Measurements from ENCODE around the gene LCLAT1. TPM values are rescaled to one million over a fixed set of nuclear protein-coding genes. Genes with fewer than 3 reads are reported as not detected.

The LCLAT1 gene
- total RNA-seq, 2 donors from 2014 or later: 14.8 to 43.9 TPM

GRCh38 chr2:30675758-30676157 lies 228.7 kb downstream of the LCLAT1 start:
- ATAC-seq (ENCODE audit: insufficient number of reproducible peaks, low FRiP score, low read depth) (no peak), DNase-seq (ENCODE audit: low spot score) (no peak)

DNA sequence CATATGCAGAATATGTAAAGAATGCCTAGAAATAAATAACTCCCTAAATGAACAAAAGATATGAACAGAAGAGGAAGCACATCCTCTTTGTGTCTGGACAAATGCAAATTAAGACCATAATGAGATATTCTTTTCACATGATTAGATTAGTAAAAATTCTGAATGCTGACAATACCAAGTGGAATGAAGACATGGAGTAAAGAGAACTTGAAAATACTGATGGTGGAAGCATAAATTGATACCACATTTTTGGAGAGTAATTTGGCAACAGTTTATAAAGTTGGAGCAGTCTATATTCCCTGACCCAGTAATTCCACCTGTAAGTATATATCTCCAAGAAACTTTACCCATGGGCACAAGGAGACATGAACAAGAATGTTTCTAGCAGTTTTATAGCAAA lies 230.2 kb downstream of the LCLAT1 start:
- Histone ChIP-seq H3K36me3 (no peaks in the 10 kb centered on the region), H3K4me1 (ENCODE audit: control insufficient read depth in 1 of 2, low read depth in 2 of 2) (no peaks in the 10 kb centered on the region), H3K4me3 (no peak overlapping the region), H3K27me3 (replicated peaks; ENCODE audit: insufficient read depth) (no peaks in the 10 kb centered on the region), H3K9me3 (no peaks in the 10 kb centered on the region), H3K27ac (no peak overlapping the region)
- TF ChIP-seq CTCF (IDR thresholded peaks at IDR 0.05): no peak
- ATAC-seq (ENCODE audit: insufficient number of reproducible peaks, low FRiP score, low read depth) (no peak), DNase-seq (ENCODE audit: low spot score) (no peak)

More at GRCh38 chr2:30675758-30676157, 228.7 kb downstream of the LCLAT1 start:
- no peak overlapping the region for H3K4me3 ChIP-seq
- H3K36me3 ChIP-seq: no peaks in the 10 kb centered on the region
- TF ChIP-seq CTCF (IDR thresholded peaks at IDR 0.05): no peak
- no peaks in the 10 kb centered on the region for H3K9me3 ChIP-seq
- no peak overlapping the region for H3K27ac ChIP-seq
- no peaks in the 10 kb centered on the region for H3K27me3 ChIP-seq (replicated peaks; ENCODE audit: insufficient read depth)
- H3K4me1 ChIP-seq (ENCODE audit: control insufficient read depth in 1 of 2, low read depth in 2 of 2): no peaks in the 10 kb centered on the region

DNA sequence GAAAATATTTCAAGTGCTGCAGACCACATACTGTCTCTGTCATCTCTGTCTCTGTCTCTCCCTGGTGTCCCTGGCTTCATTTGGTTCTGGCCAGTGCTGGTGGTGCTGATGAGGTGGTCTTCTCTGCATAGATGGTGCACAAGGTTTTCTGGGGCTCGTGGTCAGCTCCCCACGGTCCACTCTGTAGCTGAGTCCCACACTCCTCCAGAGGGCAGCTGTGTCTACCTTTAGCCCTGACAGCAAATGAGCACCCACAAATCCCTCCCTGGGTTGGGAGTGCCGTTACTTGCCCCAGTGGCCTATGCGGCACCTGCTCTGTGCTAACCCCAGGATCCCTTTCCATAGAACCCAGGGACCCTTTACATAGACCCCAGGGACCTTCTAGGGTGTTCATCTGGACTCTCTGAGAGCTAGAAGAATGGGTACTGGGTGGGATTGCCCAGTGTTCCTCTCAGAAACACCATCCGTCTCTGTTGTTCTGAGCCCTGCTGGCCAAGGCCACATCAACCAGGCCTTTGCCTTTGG lies 230.9 kb downstream of the LCLAT1 start:
- ATAC-seq (ENCODE audit: insufficient number of reproducible peaks, low FRiP score, low read depth) (no peak), DNase-seq (ENCODE audit: low spot score) (no peak)
- H3K4me1 ChIP-seq (ENCODE audit: control insufficient read depth in 1 of 2, low read depth in 2 of 2): no peaks in the 10 kb centered on the region
- no peaks in the 10 kb centered on the region for H3K36me3 ChIP-seq
- no peak for TF ChIP-seq CTCF (IDR thresholded peaks at IDR 0.05)
- H3K4me3 ChIP-seq: no peak overlapping the region
- no peaks in the 10 kb centered on the region for H3K9me3 ChIP-seq
- H3K27me3 ChIP-seq (replicated peaks; ENCODE audit: insufficient read depth): no peaks in the 10 kb centered on the region
- H3K27ac ChIP-seq: no peak overlapping the region

DNA sequence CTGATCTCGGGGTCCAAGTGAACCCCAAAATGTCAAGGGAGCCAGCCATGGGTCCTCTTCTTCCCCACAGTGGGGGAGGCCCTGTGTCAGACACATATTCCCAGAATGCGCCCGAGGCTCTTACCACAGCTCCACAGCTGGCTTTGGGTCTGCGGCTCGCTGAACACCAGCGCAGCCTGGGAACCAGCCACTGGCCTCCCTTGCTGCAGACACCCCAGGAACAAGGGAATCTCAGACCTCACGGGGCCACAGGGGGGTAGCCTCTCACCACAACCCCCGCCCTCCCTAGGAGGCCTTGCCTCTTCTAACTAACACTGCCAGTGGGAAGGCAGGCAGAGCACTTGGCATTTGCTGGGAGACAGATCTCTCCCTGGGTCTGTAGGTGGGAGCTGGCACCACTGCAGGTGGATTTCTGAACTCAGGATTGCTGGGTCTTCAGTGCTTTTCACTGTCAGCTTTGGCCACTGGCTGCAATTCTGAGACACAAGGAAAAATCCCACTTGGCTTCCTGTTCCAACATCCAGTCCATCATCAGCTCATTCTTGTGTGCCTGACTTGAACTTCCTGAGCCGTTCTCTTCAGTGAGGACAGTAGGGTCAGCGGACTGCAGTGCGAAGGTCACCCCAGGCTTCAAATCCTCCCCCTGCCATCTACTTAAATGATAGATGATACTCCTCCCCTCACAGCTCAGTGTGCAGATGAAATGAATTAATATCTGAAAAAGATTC lies 231.5 kb downstream of the LCLAT1 start:
- no peaks in the 10 kb centered on the region for H3K36me3 ChIP-seq
- H3K9me3 ChIP-seq: no peaks in the 10 kb centered on the region
- H3K27me3 ChIP-seq (replicated peaks; ENCODE audit: insufficient read depth): no peaks in the 10 kb centered on the region
- H3K27ac ChIP-seq: no peak overlapping the region
- no peak overlapping the region for H3K4me3 ChIP-seq
- no peaks in the 10 kb centered on the region for H3K4me1 ChIP-seq (ENCODE audit: control insufficient read depth in 1 of 2, low read depth in 2 of 2)
- ATAC-seq (ENCODE audit: insufficient number of reproducible peaks, low FRiP score, low read depth): no peak
- no peak for DNase-seq (ENCODE audit: low spot score)
- TF ChIP-seq CTCF (IDR thresholded peaks at IDR 0.05): no peak

DNA sequence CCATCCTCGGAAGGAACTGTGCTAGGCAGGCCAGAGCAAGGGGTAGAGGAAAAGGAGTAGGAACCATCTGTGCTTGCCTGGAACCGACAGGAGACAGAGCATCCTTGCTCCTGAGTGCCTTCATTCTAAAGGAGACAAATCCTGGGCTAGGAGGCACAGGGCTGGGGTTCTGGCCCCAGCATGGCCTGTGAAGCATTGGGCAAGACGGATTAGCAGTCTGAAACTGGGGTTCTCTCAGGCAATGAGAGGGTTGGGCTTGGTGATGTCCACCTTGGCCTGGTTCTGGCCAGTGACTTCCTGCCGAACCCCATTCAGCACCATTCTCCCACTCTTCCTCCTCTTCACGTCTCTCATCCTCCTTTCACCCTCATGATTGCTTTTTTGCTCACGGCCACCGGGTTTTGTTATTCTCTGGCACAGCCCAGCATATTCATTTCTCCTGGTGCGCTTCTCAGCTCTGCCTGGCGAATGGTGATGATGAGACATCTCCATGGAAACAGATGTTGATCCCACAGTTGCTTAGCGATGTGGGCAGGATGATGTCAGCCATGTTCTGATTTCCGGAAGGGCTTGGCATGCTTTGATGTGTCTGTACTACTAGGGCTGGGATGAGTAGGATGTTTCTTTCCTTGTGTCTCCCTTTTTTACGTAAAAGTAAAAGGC lies 232.5 kb downstream of the LCLAT1 start:
- Histone ChIP-seq H3K27me3 (replicated peaks; ENCODE audit: insufficient read depth) (no peaks in the 10 kb centered on the region), H3K4me1 (ENCODE audit: control insufficient read depth in 1 of 2, low read depth in 2 of 2) (no peaks in the 10 kb centered on the region), H3K4me3 (no peak overlapping the region), H3K27ac (no peak overlapping the region), H3K9me3 (no peaks in the 10 kb centered on the region), H3K36me3 (no peaks in the 10 kb centered on the region)
- ATAC-seq (ENCODE audit: insufficient number of reproducible peaks, low FRiP score, low read depth) (peak; percentile 51), DNase-seq (ENCODE audit: low spot score) (no peak)
- no peak for TF ChIP-seq CTCF (IDR thresholded peaks at IDR 0.05)
